ENCODE data around the gene PATJ.
"Not testable (repeated sequence)": the region's sequence is repeated elsewhere in the genome, so short reads cannot be mapped to it uniquely, and the experiment has no call there.

PATJ gene

GRCh38 chr1:61872206-61872605 lies 129.9 kb downstream of the PATJ start:
- Histone ChIP-seq H3K27me3 (ENCODE audit: control insufficient read depth in 1 of 2, insufficient read depth in 2 of 2, low read length in 2 of 2) (no peaks in the 10 kb centered on the region), H3K36me3 (ENCODE audit: insufficient read depth, low read length) (no peaks in the 10 kb centered on the region), H3K4me3 (ENCODE audit: low read depth in 1 of 2, low read length in 2 of 2) (no peak overlapping the region), H3K9me3 (ENCODE audit: low read length) (no peaks in the 10 kb centered on the region), H3K4me1 (ENCODE audit: insufficient read depth, low read length) (no peaks in the 10 kb centered on the region), H3K27ac (ENCODE audit: low read depth, low read length) (no peak overlapping the region), H3K9ac (ENCODE audit: low read length) (no peak overlapping the region)

GRCh38 chr1:61873581-61873980 lies 131.3 kb downstream of the PATJ start:
- H3K4me3 ChIP-seq (ENCODE audit: low read depth in 1 of 2, low read length in 2 of 2), result no peak overlapping the region
- no peaks in the 10 kb centered on the region for H3K27me3 ChIP-seq (ENCODE audit: control insufficient read depth in 1 of 2, insufficient read depth in 2 of 2, low read length in 2 of 2)
- no peaks in the 10 kb centered on the region for H3K4me1 ChIP-seq (ENCODE audit: insufficient read depth, low read length)
- no peaks in the 10 kb centered on the region for H3K36me3 ChIP-seq (ENCODE audit: insufficient read depth, low read length)
- H3K9me3 ChIP-seq (ENCODE audit: low read length), result no peaks in the 10 kb centered on the region
- H3K9ac ChIP-seq (ENCODE audit: low read length), result no peak overlapping the region
- H3K27ac ChIP-seq (ENCODE audit: low read depth, low read length), result no peak overlapping the region

GRCh38 chr1:61873994-61874393 lies 131.7 kb downstream of the PATJ start:
- H3K9ac ChIP-seq (ENCODE audit: low read length), result no peak overlapping the region
- no peaks in the 10 kb centered on the region for H3K27me3 ChIP-seq (ENCODE audit: control insufficient read depth in 1 of 2, insufficient read depth in 2 of 2, low read length in 2 of 2)
- no peaks in the 10 kb centered on the region for H3K9me3 ChIP-seq (ENCODE audit: low read length)
- H3K36me3 ChIP-seq (ENCODE audit: insufficient read depth, low read length), result no peaks in the 10 kb centered on the region
- no peaks in the 10 kb centered on the region for H3K4me1 ChIP-seq (ENCODE audit: insufficient read depth, low read length)
- no peak overlapping the region for H3K4me3 ChIP-seq (ENCODE audit: low read depth in 1 of 2, low read length in 2 of 2)
- H3K27ac ChIP-seq (ENCODE audit: low read depth, low read length), result no peak overlapping the region

- no peak overlapping the region for H3K27ac ChIP-seq (ENCODE audit: low read depth, low read length)
- no peak overlapping the region for H3K4me3 ChIP-seq (ENCODE audit: low read depth in 1 of 2, low read length in 2 of 2)
- no peaks in the 10 kb centered on the region for H3K4me1 ChIP-seq (ENCODE audit: insufficient read depth, low read length)
- H3K36me3 ChIP-seq (ENCODE audit: insufficient read depth, low read length), result no peaks in the 10 kb centered on the region
- no peak overlapping the region for H3K9ac ChIP-seq (ENCODE audit: low read length)
- H3K9me3 ChIP-seq (ENCODE audit: low read length), result no peaks in the 10 kb centered on the region
- no peaks in the 10 kb centered on the region for H3K27me3 ChIP-seq (ENCODE audit: control insufficient read depth in 1 of 2, insufficient read depth in 2 of 2, low read length in 2 of 2)
Observed at GRCh38 chr1:61875198-61875597, 132.9 kb downstream of the PATJ start.

GRCh38 chr1:61879887-61880474 lies 137.7 kb downstream of the PATJ start:
- not testable (repeated sequence) for H3K4me1 ChIP-seq (ENCODE audit: insufficient read depth, low read length); H3K27ac ChIP-seq (ENCODE audit: low read depth, low read length); H3K36me3 ChIP-seq (ENCODE audit: insufficient read depth, low read length); H3K4me3 ChIP-seq (ENCODE audit: low read depth in 1 of 2, low read length in 2 of 2); H3K9me3 ChIP-seq (ENCODE audit: low read length); H3K27me3 ChIP-seq (ENCODE audit: control insufficient read depth in 1 of 2, insufficient read depth in 2 of 2, low read length in 2 of 2); H3K9ac ChIP-seq (ENCODE audit: low read length)

- no peaks in the 10 kb centered on the region for H3K36me3 ChIP-seq (ENCODE audit: insufficient read depth, low read length)
- no peak overlapping the region for H3K27ac ChIP-seq (ENCODE audit: low read depth, low read length)
- H3K4me1 ChIP-seq (ENCODE audit: insufficient read depth, low read length), result peaks cover 7% of the 10 kb centered on the region
- no peaks in the 10 kb centered on the region for H3K27me3 ChIP-seq (ENCODE audit: control insufficient read depth in 1 of 2, insufficient read depth in 2 of 2, low read length in 2 of 2)
- no peak overlapping the region for H3K4me3 ChIP-seq (ENCODE audit: low read depth in 1 of 2, low read length in 2 of 2)
- no peaks in the 10 kb centered on the region for H3K9me3 ChIP-seq (ENCODE audit: low read length)
- no peak overlapping the region for H3K9ac ChIP-seq (ENCODE audit: low read length)
Observed at GRCh38 chr1:61887076-61887867, 145.0 kb downstream of the PATJ start.

- Histone ChIP-seq H3K9me3 (ENCODE audit: low read length) (no peaks in the 10 kb centered on the region), H3K4me3 (ENCODE audit: low read depth in 1 of 2, low read length in 2 of 2) (no peak overlapping the region), H3K36me3 (ENCODE audit: insufficient read depth, low read length) (no peaks in the 10 kb centered on the region), H3K27me3 (ENCODE audit: control insufficient read depth in 1 of 2, insufficient read depth in 2 of 2, low read length in 2 of 2) (no peaks in the 10 kb centered on the region), H3K9ac (ENCODE audit: low read length) (no peak overlapping the region), H3K4me1 (ENCODE audit: insufficient read depth, low read length) (peaks cover 7% of the 10 kb centered on the region), H3K27ac (ENCODE audit: low read depth, low read length) (no peak overlapping the region)
Observed at GRCh38 chr1:61887931-61888564, 145.8 kb downstream of the PATJ start.

- Histone ChIP-seq H3K4me1 (ENCODE audit: insufficient read depth, low read length) (peaks cover 7% of the 10 kb centered on the region), H3K36me3 (ENCODE audit: insufficient read depth, low read length) (no peaks in the 10 kb centered on the region), H3K9me3 (ENCODE audit: low read length) (no peaks in the 10 kb centered on the region), H3K27ac (ENCODE audit: low read depth, low read length) (no peak overlapping the region), H3K9ac (ENCODE audit: low read length) (no peak overlapping the region), H3K27me3 (ENCODE audit: control insufficient read depth in 1 of 2, insufficient read depth in 2 of 2, low read length in 2 of 2) (no peaks in the 10 kb centered on the region), H3K4me3 (ENCODE audit: low read depth in 1 of 2, low read length in 2 of 2) (no peak overlapping the region)
Observed at GRCh38 chr1:61888808-61889207, 146.5 kb downstream of the PATJ start.

- H3K4me3 ChIP-seq (ENCODE audit: low read depth in 1 of 2, low read length in 2 of 2); H3K27me3 ChIP-seq (ENCODE audit: control insufficient read depth in 1 of 2, insufficient read depth in 2 of 2, low read length in 2 of 2); H3K9me3 ChIP-seq (ENCODE audit: low read length); H3K27ac ChIP-seq (ENCODE audit: low read depth, low read length); H3K9ac ChIP-seq (ENCODE audit: low read length); H3K36me3 ChIP-seq (ENCODE audit: insufficient read depth, low read length); H3K4me1 ChIP-seq (ENCODE audit: insufficient read depth, low read length): not testable (repeated sequence)
Observed at GRCh38 chr1:61890435-61890834, 148.2 kb downstream of the PATJ start.

- Histone ChIP-seq H3K36me3 (ENCODE audit: insufficient read depth, low read length) (no peaks in the 10 kb centered on the region), H3K9me3 (ENCODE audit: low read length) (no peaks in the 10 kb centered on the region), H3K4me3 (ENCODE audit: low read depth in 1 of 2, low read length in 2 of 2) (no peak overlapping the region), H3K9ac (ENCODE audit: low read length) (no peak overlapping the region), H3K4me1 (ENCODE audit: insufficient read depth, low read length) (no peaks in the 10 kb centered on the region), H3K27me3 (ENCODE audit: control insufficient read depth in 1 of 2, insufficient read depth in 2 of 2, low read length in 2 of 2) (no peaks in the 10 kb centered on the region), H3K27ac (ENCODE audit: low read depth, low read length) (no peak overlapping the region)
Observed at GRCh38 chr1:61892977-61893376, 150.7 kb downstream of the PATJ start.

- H3K9me3 ChIP-seq (ENCODE audit: low read length); H3K27me3 ChIP-seq (ENCODE audit: control insufficient read depth in 1 of 2, insufficient read depth in 2 of 2, low read length in 2 of 2); H3K27ac ChIP-seq (ENCODE audit: low read depth, low read length); H3K4me1 ChIP-seq (ENCODE audit: insufficient read depth, low read length); H3K4me3 ChIP-seq (ENCODE audit: low read depth in 1 of 2, low read length in 2 of 2); H3K9ac ChIP-seq (ENCODE audit: low read length); H3K36me3 ChIP-seq (ENCODE audit: insufficient read depth, low read length): not testable (repeated sequence)
Observed at GRCh38 chr1:61894296-61894695, 152.0 kb downstream of the PATJ start.

- no peaks in the 10 kb centered on the region for H3K36me3 ChIP-seq (ENCODE audit: insufficient read depth, low read length)
- no peak overlapping the region for H3K4me3 ChIP-seq (ENCODE audit: low read depth in 1 of 2, low read length in 2 of 2)
- no peaks in the 10 kb centered on the region for H3K9me3 ChIP-seq (ENCODE audit: low read length)
- no peak overlapping the region for H3K9ac ChIP-seq (ENCODE audit: low read length)
- H3K4me1 ChIP-seq (ENCODE audit: insufficient read depth, low read length), result no peaks in the 10 kb centered on the region
- H3K27me3 ChIP-seq (ENCODE audit: control insufficient read depth in 1 of 2, insufficient read depth in 2 of 2, low read length in 2 of 2), result no peaks in the 10 kb centered on the region
- no peak overlapping the region for H3K27ac ChIP-seq (ENCODE audit: low read depth, low read length)
Observed at GRCh38 chr1:61895175-61895574, 152.9 kb downstream of the PATJ start.

Measured in muscle layer of colon (tissue), 2 donors.